ENCODE results near the gene C1QL4.

GRCh38 chr12:49288412-49288853, 48.6 kb downstream of the C1QL4 start:
- TF ChIP-seq GATA3 (IDR thresholded peaks at IDR 0.05; ENCODE audit: low read depth, low read length), result no peak
- no peak for TF ChIP-seq GATA2 (IDR thresholded peaks at IDR 0.05; ENCODE audit: low read depth, low read length)

Measured in SH-SY5Y (cell line).